IMR-90 (cell line): ENCODE results near the gene SPINT2. TPM values are rescaled to one million over a fixed set of nuclear protein-coding genes. Genes with fewer than 3 reads are reported as not detected.

Source experiments
- ATAC-seq: fragments of 200-7000 bp; cut with Tn5 transposase; 2 replicates; pipeline ENCODE4 v1.9.1; 2020; ENCODE audit warnings: low read depth, mild to moderate bottlenecking, moderate library complexity
- BruUV-seq: library from RNA; stranded (reverse); fragments of 400-500 nt; replicated peaks from 2 replicates; lab custom pipeline; 2021; lab: Mats Ljungman, UMichigan
- CTCF ChIA-PET: fragments of 300-600 bp; formaldehyde crosslinking; extraction: SDS; loops from one replicate; lab custom pipeline; 2021; ENCODE audit warnings: antibody characterized with exemption; lab: Yijun Ruan, JAX
- POLR2A ChIA-PET: fragments of 300-600 bp; sonication (Branson Sonifier 250); formaldehyde crosslinking; loops from one replicate; lab custom pipeline; 2022; ENCODE audit warnings: antibody characterized with exemption; ENCODE audit not compliant: unreplicated experiment; lab: Charles Lee
- DNase-seq: peaks from one replicate; pipeline ENCODE4 v3.0.0; 2013
- H2AFZ ChIP-seq: replicated peaks from 2 replicates; pipeline ENCODE3; 2013; ENCODE audit warnings: low read length, mild to moderate bottlenecking; ENCODE audit not compliant: poor library complexity
- H2AK5ac ChIP-seq: 2 replicates; pipeline ENCODE4 v1.6.1; 2013; ENCODE audit warnings: low read depth, low read length, inconsistent platforms
- H2AK9ac ChIP-seq: replicated peaks from 2 replicates; pipeline ENCODE3; 2013; ENCODE audit warnings: mild to moderate bottlenecking, low read depth, low read length, moderate library complexity; ENCODE audit not compliant: poor library complexity
- H2BK120ac ChIP-seq: 2 replicates; pipeline ENCODE4 v1.6.1; 2013; ENCODE audit warnings: low read depth, low read length, inconsistent platforms
- H2BK15ac ChIP-seq: 3 replicates; pipeline ENCODE4 v1.6.1; 2013; ENCODE audit warnings: low read depth, low read length, inconsistent platforms
- H2BK20ac ChIP-seq: 2 replicates; pipeline ENCODE4 v1.6.1; 2013; ENCODE audit warnings: low read depth, mild to moderate bottlenecking, inconsistent platforms, low read length, moderate library complexity
- H2BK5ac ChIP-seq: 2 replicates; pipeline ENCODE4 v1.6.1; 2013; ENCODE audit warnings: mild to moderate bottlenecking, low read depth, low read length, inconsistent platforms; ENCODE audit not compliant: poor library complexity, severe bottlenecking
- H3K14ac ChIP-seq: replicated peaks from 2 replicates; pipeline ENCODE4 v1.6.1; 2013; ENCODE audit warnings: low read depth, low read length, inconsistent platforms
- H3K18ac ChIP-seq: 2 replicates; pipeline ENCODE4 v1.6.1; 2013; ENCODE audit warnings: low read depth, low read length, control low read depth
- H3K23ac ChIP-seq: 2 replicates; pipeline ENCODE4 v1.6.1; 2013; ENCODE audit warnings: low read depth, low read length, inconsistent platforms
- H3K27ac ChIP-seq: 2 replicates; pipeline ENCODE4 v1.5.1; 2013; ENCODE audit warnings: mild to moderate bottlenecking, control low read depth, low read length; ENCODE audit not compliant: insufficient read depth
- H3K27me3 ChIP-seq: 2 replicates; pipeline ENCODE4 v1.6.1; 2013; ENCODE audit warnings: low read length; ENCODE audit not compliant: control insufficient read depth, insufficient read depth
- H3K36me3 ChIP-seq: 2 replicates; pipeline ENCODE4 v1.6.1; 2013; ENCODE audit warnings: low read length, mixed read lengths; ENCODE audit not compliant: control insufficient read depth, insufficient read depth
- H3K4ac ChIP-seq: 2 replicates; pipeline ENCODE4 v1.6.1; 2013; ENCODE audit warnings: low read depth, low read length, inconsistent platforms
- H3K4me1 ChIP-seq: 2 replicates; pipeline ENCODE4 v1.6.1; 2013; ENCODE audit warnings: low read length, mixed read lengths; ENCODE audit not compliant: control insufficient read depth, insufficient read depth
- H3K4me2 ChIP-seq: 2 replicates; pipeline ENCODE4 v1.6.1; 2013; ENCODE audit warnings: low read depth, mild to moderate bottlenecking, control low read depth, low read length, moderate library complexity
- H3K4me3 ChIP-seq: 2 replicates; pipeline ENCODE4 v1.5.1; 2013; ENCODE audit warnings: low read depth, mild to moderate bottlenecking, control low read depth, low read length, moderate library complexity; ENCODE audit not compliant: insufficient read depth
- H3K56ac ChIP-seq: 2 replicates; pipeline ENCODE4 v1.6.1; 2013; ENCODE audit warnings: low read length, inconsistent platforms; ENCODE audit not compliant: insufficient read depth; ENCODE audit errors: extremely low read depth
- H3K79me1 ChIP-seq, 2 experiments: 2 replicates each; pipeline ENCODE4 v1.6.1; 2013; ENCODE audit warnings: low read length in 2 of 2, inconsistent platforms in 1 of 2, low read depth in 1 of 2
- H3K9ac ChIP-seq: 2 replicates; pipeline ENCODE4 v1.6.1; 2013; ENCODE audit warnings: low read depth, low read length, control low read depth
- H3K9me1 ChIP-seq: 2 replicates; pipeline ENCODE4 v1.6.1; 2013; ENCODE audit warnings: low read length, inconsistent platforms; ENCODE audit not compliant: insufficient read depth
- H3K9me3 ChIP-seq: 2 replicates; pipeline ENCODE4 v1.6.1; 2013; ENCODE audit warnings: low read length; ENCODE audit not compliant: control insufficient read depth, insufficient read depth
- H4K20me1 ChIP-seq: 2 replicates; pipeline ENCODE4 v1.6.1; 2013; ENCODE audit warnings: low read length, inconsistent platforms; ENCODE audit not compliant: insufficient read depth
- H4K5ac ChIP-seq: 2 replicates; pipeline ENCODE4 v1.6.1; 2013; ENCODE audit warnings: mild to moderate bottlenecking, low read depth, low read length, control low read depth
- H4K8ac ChIP-seq, 2 experiments: 2 replicates each; pipeline ENCODE4 v1.6.1; 2013; ENCODE audit warnings: low read depth in 2 of 2, low read length in 2 of 2, control low read depth in 1 of 2, inconsistent platforms in 1 of 2
- H4K91ac ChIP-seq: 2 replicates; pipeline ENCODE4 v1.6.1; 2013; ENCODE audit warnings: low read depth, low read length, inconsistent platforms; ENCODE audit not compliant: insufficient read depth
- BHLHE40 ChIP-seq: fragments of 150-350 bp; IDR thresholded peaks from 2 replicates; pipeline ENCODE4 v1.6.1; 2016; ENCODE audit warnings: mild to moderate bottlenecking, low read depth, low read length
- CEBPB ChIP-seq: IDR thresholded peaks from 2 replicates; pipeline ENCODE4 v1.6.1; 2012; ENCODE audit warnings: low read depth, low read length, improper control_type of control experiment
- CHD1 ChIP-seq: IDR thresholded peaks from 2 replicates; pipeline ENCODE4 v1.6.1; 2012; ENCODE audit warnings: low read depth, low read length, improper control_type of control experiment
- CTCF ChIP-seq: conservative IDR thresholded peaks from 2 replicates; pipeline ENCODE4 v1.5.1; 2012; ENCODE audit warnings: mild to moderate bottlenecking, low read depth, low read length, improper control_type of control experiment
- FOS ChIP-seq: fragments of 150-350 bp; IDR thresholded peaks from 2 replicates; pipeline ENCODE4 v1.6.1; 2016; ENCODE audit warnings: low read depth, low read length
- MXI1 ChIP-seq: IDR thresholded peaks from 2 replicates; pipeline ENCODE4 v1.6.1; 2012; ENCODE audit warnings: low read depth, mild to moderate bottlenecking, low read length, moderate library complexity, borderline replicate concordance
- NFE2L2 ChIP-seq: fragments of 150-350 bp; IDR thresholded peaks from 2 replicates; pipeline ENCODE4 v1.6.1; 2016; ENCODE audit warnings: low read depth, mild to moderate bottlenecking, low read length
- POLR2A ChIP-seq: IDR thresholded peaks from 2 replicates; pipeline ENCODE4 v1.6.1; 2012; ENCODE audit warnings: mild to moderate bottlenecking, low read depth, low read length
- RAD21 ChIP-seq: IDR thresholded peaks from 2 replicates; pipeline ENCODE4 v1.6.1; 2012; ENCODE audit warnings: low read length, improper control_type of control experiment
- RCOR1 ChIP-seq: IDR thresholded peaks from 2 replicates; pipeline ENCODE4 v1.6.1; 2012; ENCODE audit warnings: mild to moderate bottlenecking, low read length, improper control_type of control experiment; ENCODE audit not compliant: insufficient replicate concordance
- RFX5 ChIP-seq: IDR thresholded peaks from 2 replicates; pipeline ENCODE4 v1.8.0; 2012; ENCODE audit warnings: low read depth, mild to moderate bottlenecking, low read length, moderate library complexity
- WGBS, 2 experiments: methylation state at CpG; one replicate each; pipeline versions ENCODE4 v1.1.5 to v1.1.7; 2013; ENCODE audit warnings: missing lambda C conversion rate in 2 of 2; ENCODE audit not compliant: insufficient read length in 1 of 2; ENCODE audit errors: extremely low coverage in 2 of 2; 5-methylcytosine and 5-hydroxymethylcytosine counted together
- dilution Hi-C: fragments of 300-500 bp; cut with HindIII; formaldehyde crosslinking; loops from one replicate; pipeline ENCODE4 v1.14.3; 2018; ENCODE audit warnings: low sequenced_read_pairs; ENCODE audit not compliant: unreplicated experiment
- in situ Hi-C: fragments of 300-500 bp; cut with MboI; formaldehyde crosslinking; loops from 3 replicates; pipeline ENCODE4 v1.14.3; 2019; ENCODE audit warnings: low sequenced_read_pairs, inconsistent platforms, mixed read lengths
- intact Hi-C: fragments of 100-400 bp; cut with micrococcal nuclease; formaldehyde crosslinking; loops from 2 replicates; pipeline ENCODE4 v1.10.0; 2022
- polyA plus RNA-seq, 3 experiments: library from polyadenylated mRNA; depleted of rRNA; stranded (reverse); fragments of >200 nt; gene quantifications; 2 replicates each; pipeline ENCODE4 v1.2.3, GENCODE V29; 2012; ENCODE audit warnings: low replicate concordance in 1 of 3
- total RNA-seq: library from RNA; depleted of rRNA; stranded (reverse); fragments of >200 nt; gene quantifications from 2 replicates; pipeline ENCODE4 v1.2.3, GENCODE V29; 2012
- TF ChIP-seq, protein P1 (sequence below): fragments of 150-350 bp; IDR thresholded peaks from 2 replicates; pipeline ENCODE4 v1.6.1; 2017; ENCODE audit warnings: mild to moderate bottlenecking, antibody characterized with exemption, low read length, low read depth

SPINT2 gene
- total and polyA plus RNA-seq, 2 of the 4 experiments (the other 2 are of a cell fraction): 0.54 to 1.2 TPM

DNA sequence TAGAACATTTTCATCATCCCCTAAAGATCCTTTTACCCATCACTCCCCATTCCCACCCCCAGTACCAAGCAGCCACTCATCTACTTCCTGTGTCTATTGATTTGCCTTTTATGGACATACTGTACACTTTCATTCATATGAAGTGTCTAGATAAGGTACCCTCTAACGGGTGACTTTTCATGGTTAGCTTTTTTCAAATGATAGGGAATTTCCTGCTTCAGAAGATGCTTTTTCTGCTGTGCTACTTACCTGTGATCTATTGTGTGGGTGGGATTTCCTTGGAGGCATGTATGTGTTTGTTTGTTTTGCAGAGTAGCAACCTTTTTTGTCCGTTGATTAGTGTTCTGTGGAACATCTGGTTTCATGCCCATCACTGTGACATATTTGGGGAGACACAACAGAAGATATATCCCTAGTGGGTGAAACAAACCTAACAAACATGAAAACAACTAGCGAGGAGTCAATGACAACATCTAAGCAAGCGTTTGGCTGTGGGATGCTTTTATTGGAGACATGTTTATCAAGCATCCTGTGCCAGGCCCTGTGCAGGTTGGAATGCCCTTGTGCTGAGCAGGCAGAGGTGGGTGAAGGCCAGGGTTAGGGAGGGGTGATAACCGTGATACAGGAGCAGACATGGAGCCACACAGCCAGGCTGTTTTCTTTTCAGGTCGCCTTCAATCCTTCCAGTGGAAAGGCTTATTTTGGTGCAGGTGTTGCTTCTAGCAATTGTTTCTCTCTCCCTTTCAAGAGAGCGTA is 17.6 kb downstream of the SPINT2 start (continued):
- no peak for TF ChIP-seq CTCF

DNA sequence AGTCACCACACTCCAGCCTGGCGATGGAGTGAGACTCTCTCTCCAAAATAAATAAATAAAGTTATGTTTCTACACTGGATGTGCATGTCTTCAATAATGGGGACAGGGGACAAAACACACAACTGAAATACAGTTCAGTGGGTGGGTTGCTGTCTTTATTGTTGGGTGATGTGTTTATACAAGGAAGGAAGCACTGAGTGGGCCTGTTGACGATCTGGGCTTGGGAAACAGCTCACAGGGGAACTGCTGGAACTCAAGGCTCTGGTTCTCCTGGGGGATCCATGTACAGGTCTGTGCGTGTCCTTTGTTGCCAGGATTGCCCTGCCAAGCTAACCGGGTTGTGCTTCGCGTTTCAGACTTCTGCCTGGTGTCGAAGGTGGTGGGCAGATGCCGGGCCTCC is 18.9 kb downstream of the SPINT2 start:
- no peaks in the 10 kb centered on the region for H3K36me3 ChIP-seq
- H2BK20ac ChIP-seq: no peak overlapping the region
- H2BK15ac ChIP-seq: no peak overlapping the region
- H3K14ac ChIP-seq: no peak overlapping the region
- peak overlapping the region; percentile 32; the same call in 1 of the 2 replicates for H4K5ac ChIP-seq
- H2AFZ ChIP-seq: peak overlapping the region; percentile 33
- H3K27me3 ChIP-seq: no peaks in the 10 kb centered on the region
- H3K79me1 ChIP-seq: no peaks in the 10 kb centered on the region
- H2BK120ac ChIP-seq: peak overlapping the region; percentile 36; the same call in 1 of the 2 replicates
- ChIA-PET POLR2A (no interaction called here), CTCF (no interaction called here)
- H3K4ac ChIP-seq: no peak overlapping the region; the same call in 1 of the 2 replicates
- H3K9me1 ChIP-seq: peaks cover 4% of the 10 kb centered on the region
- no peaks in the 10 kb centered on the region for H3K9me3 ChIP-seq
- no peak overlapping the region for H3K18ac ChIP-seq
- 0 out of 2 replicates have a peak overlapping the region, but pooled peaks have one; percentile 63 for H2AK5ac ChIP-seq
- H4K20me1 ChIP-seq: no peaks in the 10 kb centered on the region
- H3K9ac ChIP-seq: no peak overlapping the region
- dilution Hi-C loops: no loop called here
- BruUV-seq: no TSS peak
- peak overlapping the region; percentile 6; the same call in 1 of the 2 replicates for H4K91ac ChIP-seq
- no peak for ATAC-seq
- no peak overlapping the region for H4K8ac ChIP-seq
- H3K4me2 ChIP-seq: no peak overlapping the region
- H3K27ac ChIP-seq: no peak overlapping the region
- no peak overlapping the region for H3K4me3 ChIP-seq
- no peak overlapping the region for H3K23ac ChIP-seq
- H2AK9ac ChIP-seq: peak overlapping the region; percentile 17
- WGBS, 2 experiments: 93% methylated on average over 7 of the region's 8 CpGs; no CpG with 5 or more reads in 1 of the 2 experiments
- H3K56ac ChIP-seq: no peak overlapping the region
- intact Hi-C loops: no loop called here
- DNase-seq: no peak
- peak overlapping the region; percentile 34 for H2BK5ac ChIP-seq
- H3K4me1 ChIP-seq: peaks cover 14% of the 10 kb centered on the region
- in situ Hi-C loops: no loop called here
- TF ChIP-seq MXI1 (no peak), CEBPB (no peak), BHLHE40 (no peak), FOS (no peak), RFX5 (no peak), CHD1 (no peak), RCOR1 (no peak), RAD21 (no peak), POLR2A (no peak), NFE2L2 (no peak)
- TF ChIP-seq, protein P1, sequence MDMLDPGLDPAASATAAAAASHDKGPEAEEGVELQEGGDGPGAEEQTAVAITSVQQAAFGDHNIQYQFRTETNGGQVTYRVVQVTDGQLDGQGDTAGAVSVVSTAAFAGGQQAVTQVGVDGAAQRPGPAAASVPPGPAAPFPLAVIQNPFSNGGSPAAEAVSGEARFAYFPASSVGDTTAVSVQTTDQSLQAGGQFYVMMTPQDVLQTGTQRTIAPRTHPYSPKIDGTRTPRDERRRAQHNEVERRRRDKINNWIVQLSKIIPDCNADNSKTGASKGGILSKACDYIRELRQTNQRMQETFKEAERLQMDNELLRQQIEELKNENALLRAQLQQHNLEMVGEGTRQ: no peak
